DMS153 (cell line): ENCODE results near the gene ALOX5.
"Not testable (repeated sequence)": the region's sequence is repeated elsewhere in the genome, so short reads cannot be mapped to it uniquely, and the experiment has no call there.

Source experiments
- DNase-seq: peaks from one replicate; lab custom pipeline; 2025; lab: John Stamatoyannopoulos, UW

The ALOX5 gene

DNA sequence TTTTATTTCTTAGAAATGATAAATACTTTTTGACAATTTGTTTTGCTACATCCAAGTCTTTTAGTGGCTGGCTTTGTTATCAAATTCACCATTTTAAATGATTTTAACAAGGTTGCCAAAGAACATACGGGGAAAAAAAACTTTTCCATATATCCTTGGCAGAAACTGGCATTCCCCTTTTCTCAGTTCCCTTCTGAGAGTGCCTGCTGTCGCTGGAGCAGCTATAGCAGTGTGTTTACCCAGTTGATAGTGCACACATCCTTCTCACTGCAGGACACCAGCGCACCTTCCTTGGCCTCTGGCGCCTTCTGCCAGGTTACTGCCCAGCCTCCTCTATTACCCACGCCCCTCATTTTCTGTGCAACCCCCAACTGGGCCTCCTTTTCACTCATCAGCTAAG, 94.1 kb downstream of the ALOX5 start:
- DNase-seq = no peak

DNA sequence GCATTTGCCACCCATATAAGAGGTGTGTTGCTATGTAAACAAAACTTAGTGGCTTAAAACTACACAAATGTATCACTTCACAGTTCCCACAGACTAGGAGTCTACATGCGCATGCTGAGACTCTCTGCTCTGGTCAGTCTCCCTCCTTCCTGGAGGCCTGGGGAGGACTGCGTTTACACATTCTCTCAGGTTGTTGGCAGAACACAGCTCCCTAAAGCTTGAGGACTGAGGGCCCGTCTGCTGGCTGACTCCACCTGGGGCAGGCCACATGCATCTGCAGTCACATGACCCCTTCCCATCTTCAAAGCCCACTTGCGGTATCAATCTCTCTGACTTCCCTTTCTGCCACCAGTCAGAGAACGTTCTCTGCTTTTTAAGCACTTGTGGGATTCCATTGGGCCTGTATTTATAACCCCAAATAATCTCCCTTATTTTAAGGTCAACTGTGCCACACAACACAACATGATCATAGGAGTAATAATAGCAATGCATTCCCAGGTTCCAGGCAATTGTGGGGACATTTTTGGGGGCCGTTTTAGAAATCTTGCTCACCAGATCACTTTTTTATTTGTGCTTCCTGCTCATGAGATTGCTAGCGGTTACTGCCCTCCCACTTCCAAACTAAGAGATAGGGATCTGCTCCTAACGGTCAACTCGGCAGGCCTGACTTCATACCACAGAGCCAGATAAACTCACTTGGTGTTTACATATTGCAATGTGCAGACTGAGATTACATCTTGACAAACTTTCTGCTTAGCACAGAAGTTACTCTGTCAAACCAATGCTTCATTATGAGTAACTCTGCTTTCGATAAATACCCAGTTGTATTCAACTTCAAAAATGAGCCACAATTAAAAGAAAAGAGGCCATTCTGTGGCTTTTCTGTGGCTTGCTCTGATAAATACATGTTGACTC, 96.3 kb downstream of the ALOX5 start:
- DNase-seq = no peak

DNA sequence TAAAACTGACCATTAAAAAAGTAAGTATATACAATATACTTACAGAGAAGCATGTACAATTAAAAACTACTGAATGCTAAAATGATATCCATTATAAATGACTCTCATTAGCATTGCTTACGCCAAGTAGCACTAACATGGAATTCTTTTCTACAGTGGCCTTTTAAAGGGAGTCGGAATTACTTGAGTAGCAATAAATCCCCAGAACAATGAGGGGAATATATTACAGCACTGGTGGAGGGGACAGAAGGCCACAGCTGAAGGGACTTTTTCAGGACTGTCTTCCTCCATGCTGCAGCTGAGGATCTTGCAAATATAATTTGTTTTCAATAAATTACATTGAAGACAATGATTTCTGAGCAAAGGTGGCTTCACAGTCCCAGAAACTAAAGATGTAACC, 97.0 kb downstream of the ALOX5 start:
- no peak for DNase-seq

DNA sequence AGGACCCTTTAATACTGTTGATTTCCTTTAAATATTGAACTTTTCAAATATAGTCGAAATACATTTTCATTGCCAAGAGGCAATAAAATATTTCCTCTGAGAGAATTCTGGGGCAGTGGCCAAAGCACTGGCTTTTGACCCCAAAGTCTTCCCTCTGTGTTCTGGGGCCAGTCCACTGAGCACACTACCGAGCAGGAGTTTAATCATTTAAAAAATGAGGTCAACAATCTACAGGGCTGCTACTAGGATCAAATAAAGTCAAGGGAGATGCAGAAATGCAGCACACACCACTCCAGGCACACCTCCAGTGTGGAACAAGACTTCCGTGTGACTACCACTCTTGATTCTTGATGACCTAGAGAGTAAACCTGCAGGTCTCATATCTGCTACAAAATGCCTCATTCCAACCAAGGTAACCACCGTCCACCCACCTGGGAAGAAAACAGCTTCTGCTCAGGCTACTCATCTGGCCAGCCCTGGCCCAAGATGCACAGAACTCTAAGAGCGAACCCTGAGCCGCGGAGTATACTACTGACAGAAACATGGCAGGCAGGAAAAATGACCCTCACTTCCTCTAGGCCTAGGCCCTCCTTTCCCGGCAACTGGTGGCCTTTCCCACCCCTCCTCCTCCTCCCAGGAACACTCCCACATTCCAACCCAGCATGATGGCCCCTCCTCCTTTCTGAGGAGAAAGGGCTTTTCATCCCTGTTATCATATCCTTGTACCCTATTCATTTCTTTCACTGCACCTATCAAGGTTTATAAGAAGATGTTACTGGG, 97.7 kb downstream of the ALOX5 start:
- no peak for DNase-seq

DNA sequence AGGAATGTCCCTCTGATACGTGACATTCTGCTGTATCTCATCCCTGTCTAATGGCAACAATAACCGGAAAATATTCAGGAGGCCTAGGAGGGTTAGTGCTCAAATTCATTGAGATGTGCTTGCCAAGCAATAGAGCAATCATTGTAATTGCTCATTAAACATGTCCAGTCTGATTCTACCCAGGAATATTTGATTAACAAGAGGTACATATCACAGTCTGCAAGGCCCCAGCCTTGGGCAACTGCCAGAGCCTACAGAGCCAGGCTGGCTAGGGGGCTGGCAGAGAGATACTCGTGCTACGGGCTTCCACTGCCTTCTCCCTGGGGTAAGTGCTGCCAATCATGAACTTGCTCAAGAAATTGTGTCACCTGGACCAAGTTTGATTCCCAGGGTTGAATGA, 99.1 kb downstream of the ALOX5 start:
- no peak for DNase-seq

DNA sequence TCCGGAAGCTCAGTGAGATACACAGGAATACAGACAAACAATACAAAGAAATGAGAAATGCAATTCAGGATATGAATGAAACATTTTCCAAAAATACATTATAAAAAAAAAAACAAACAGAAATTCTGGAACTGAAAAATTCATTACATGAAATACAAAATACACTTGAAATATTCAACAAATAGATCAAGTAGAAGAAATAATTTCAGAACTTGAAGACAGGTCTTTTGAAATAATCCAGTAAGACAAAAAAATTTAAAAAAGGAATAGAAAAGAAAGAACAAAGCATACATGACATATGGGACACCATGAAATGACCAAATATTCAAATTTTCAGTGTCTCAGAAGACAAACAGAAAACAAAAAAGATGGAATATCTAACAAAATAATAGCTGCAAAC, 102.5 kb downstream of the ALOX5 start:
- DNase-seq = no peak

DNA sequence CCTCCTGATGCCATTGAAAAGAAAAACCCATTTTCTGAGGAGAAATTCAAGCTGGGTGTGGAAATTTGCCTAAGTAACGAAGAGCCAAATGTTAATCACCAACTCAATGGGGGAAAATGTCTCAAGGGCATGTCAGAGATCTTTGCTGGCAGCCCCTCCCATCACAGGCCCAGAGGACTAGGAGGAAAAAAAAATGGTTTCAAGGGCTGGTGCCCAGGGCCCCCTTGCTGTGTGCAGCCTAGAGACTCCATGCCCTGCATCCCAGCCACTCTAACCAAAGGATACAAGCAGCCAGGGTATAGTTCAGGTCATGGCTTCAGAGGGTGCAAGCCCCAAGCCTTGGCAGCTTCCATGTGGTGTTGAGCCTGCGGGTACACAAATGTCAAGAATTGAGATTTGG, 106.3 kb downstream of the ALOX5 start:
- DNase-seq = no peak

DNA sequence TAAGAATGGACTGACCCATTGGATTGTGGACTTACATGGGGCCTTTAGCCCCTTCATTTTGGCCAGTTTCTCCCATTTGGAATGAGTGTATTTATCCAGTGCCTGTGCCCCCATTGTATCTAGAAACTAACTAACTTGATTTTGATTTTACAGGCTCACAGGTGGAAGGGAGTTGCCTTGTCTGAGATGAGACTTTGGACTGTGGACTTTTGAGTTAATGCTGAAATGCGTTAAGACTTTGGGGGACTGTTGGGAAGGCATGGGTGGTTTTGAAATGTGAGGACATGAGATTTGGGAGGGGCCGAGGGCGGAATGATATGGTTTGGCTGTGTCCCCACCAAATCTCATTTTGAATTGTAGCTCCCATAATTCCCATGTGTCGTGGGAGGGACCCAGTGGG, 107.1 kb downstream of the ALOX5 start:
- DNase-seq = not testable (repeated sequence)

DNA sequence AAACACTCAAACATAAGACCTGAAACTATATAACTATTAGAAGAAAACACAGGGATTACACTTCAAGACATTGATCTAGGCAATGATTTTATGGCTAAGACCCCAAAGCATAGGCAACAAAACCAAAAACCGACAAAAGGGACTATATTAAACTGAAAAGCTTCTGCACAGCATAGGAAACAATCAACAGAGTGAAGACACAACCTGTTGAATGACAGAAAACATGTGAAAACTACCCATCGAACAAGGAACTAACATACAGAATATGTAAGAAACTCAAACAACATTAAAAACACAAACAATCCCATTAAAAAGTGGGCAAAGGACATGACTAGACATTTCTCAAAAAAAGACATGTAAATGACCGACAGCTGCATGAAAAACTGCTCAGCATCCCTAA, 109.0 kb downstream of the ALOX5 start:
- no peak for DNase-seq

DNA sequence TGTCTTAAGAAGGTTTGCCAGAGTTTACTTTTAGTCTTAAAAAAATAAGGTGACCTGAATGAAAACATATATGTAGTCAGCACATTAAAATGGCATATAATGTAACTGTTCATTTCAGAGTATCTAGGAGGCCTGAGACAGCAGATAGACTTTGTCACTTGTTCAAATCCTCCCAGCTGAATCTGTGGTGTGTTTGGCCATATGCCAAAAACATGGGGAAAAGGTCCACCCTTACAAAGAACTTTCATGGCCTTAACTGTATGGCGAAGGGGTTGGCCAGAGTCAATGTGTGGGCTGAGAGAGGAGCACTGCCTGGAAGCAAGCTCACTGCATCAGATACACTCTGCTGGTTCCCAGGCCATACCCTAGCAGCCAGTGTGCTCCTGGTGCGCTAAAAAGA, 113.7 kb downstream of the ALOX5 start:
- no peak for DNase-seq

DNA sequence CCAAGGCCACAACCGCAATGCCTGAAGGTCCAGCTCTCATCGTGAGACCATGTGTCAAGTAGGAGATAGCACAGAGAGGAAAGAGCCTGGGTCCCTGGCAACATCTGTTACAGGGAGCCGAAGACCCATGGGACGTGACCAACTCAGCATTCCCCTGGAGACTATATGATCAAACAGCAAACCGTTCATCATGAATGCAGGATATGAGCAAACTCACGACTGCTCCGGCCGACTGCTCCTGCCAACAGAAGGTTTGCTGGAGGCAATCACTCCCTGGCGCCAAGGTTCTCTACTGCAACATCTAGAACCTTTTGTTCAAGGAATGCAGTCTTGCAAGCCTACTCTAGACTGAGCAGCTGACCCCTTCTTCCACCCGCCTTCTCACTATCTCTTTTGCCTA, 114.3 kb downstream of the ALOX5 start:
- no peak for DNase-seq

DNA sequence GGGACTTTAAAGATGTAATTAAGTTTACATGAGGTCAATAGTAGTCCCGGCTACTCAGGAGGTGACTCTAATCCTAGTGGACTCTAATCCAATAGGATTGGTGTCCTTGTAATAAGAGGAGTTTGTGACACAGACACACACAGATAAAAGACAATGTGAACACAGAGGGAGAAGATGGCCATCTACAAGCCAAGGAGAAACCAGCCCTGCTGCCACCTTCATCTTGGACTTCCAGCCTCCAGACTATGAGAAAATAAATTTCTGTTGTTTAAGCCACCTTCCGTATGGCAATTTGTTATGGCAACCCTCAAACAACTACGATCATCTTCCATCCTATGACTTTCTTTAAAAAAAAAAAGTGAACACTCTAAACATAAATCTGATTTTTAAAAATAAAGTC, 116.3 kb downstream of the ALOX5 start:
- DNase-seq = no peak

DNA sequence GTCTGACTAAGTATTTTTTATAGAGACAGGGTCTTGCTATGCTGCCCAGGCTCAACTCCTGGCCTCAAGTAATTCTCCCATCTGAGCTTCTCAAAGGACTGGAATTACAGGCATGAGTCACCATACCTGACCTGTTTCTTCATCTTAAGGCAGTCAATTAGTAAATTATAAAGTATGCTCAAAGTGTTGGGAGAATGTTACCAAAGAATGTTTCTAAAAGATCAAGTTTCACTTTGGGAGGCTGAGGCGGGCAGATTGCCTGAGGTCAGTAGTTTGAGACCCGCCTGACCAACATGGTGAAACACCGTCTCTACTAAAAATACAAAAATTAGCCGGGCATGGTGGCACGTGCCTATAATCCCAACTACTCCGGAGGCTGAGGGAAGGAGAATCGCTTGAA, 117.0 kb downstream of the ALOX5 start:
- no peak for DNase-seq
